ENCODE data around the gene NHEJ1.

Gene NHEJ1

GRCh38 chr2:219027511-219028055 is 133.0 kb downstream of the NHEJ1 start:
- no peak for DNase-seq

- no peak for DNase-seq
Measured at GRCh38 chr2:219026946-219027345, 133.7 kb downstream of the NHEJ1 start.

- no peak for DNase-seq
Measured at GRCh38 chr2:219025637-219026585, 134.7 kb downstream of the NHEJ1 start.
